Inferior parietal cortex (tissue), 1 donor: Measurements from ENCODE around the gene MRTFB.

ENCODE experiments used
- DNase-seq: peaks from one replicate; pipeline ENCODE4 v3.0.0-alpha.2; 2016; ENCODE audit errors: extremely low spot score

Gene MRTFB

GRCh38 chr16:14307527-14308367 is 236.6 kb downstream of the MRTFB start:
- DNase-seq, result no peak

- DNase-seq, result no peak
Measured at GRCh38 chr16:14308368-14308723, 237.2 kb downstream of the MRTFB start.

GRCh38 chr16:14309001-14309886 is 238.1 kb downstream of the MRTFB start:
- DNase-seq, result no peak

GRCh38 chr16:14309906-14310305 is 238.8 kb downstream of the MRTFB start:
- DNase-seq, result no peak

- DNase-seq, result no peak
Measured at GRCh38 chr16:14310519-14310991, 239.4 kb downstream of the MRTFB start.

- no peak for DNase-seq
Measured at GRCh38 chr16:14314116-14314515, 243.0 kb downstream of the MRTFB start.

GRCh38 chr16:14315683-14316320 is 244.7 kb downstream of the MRTFB start:
- no peak for DNase-seq
